HEK293 (cell line): ENCODE data around the gene NAV1.

ENCODE experiments used
- CTCF ChIA-PET: fragments of 350-600 bp; formaldehyde crosslinking; extraction: SDS; loops from one replicate; lab custom pipeline; 2021; ENCODE audit warnings: antibody characterized with exemption; lab: Yijun Ruan, JAX
- POLR2A ChIA-PET: fragments of 300-600 bp; formaldehyde crosslinking; extraction: SDS; loops from one replicate; lab custom pipeline; 2020; ENCODE audit warnings: antibody characterized with exemption, inconsistent platforms; lab: Yijun Ruan, JAX
- H3K27ac ChIP-seq: fragments of 200-500 bp; sonication (Bioruptor generic); 2 replicates; pipeline ENCODE4 v1.5.1; 2014; ENCODE audit warnings: low read depth, low read length, control low read depth, inconsistent platforms; ENCODE audit errors: extremely low read depth
- H3K36me3 ChIP-seq, 2 experiments: fragments of 200-500 bp in 1 of 2; sonication (Bioruptor generic) in 1 of 2; 1 replicate in 1 of 2; 2 replicates in 1 of 2; pipeline ENCODE4 v1.5.1; 2014 to 2017; ENCODE audit warnings: inconsistent platforms in 2 of 2, low read length in 2 of 2; ENCODE audit not compliant: control insufficient read depth in 2 of 2, insufficient read depth in 1 of 2
- H3K4me1 ChIP-seq: fragments of 200-500 bp; sonication (Bioruptor generic); 2 replicates; pipeline ENCODE4 v1.5.1; 2014; ENCODE audit warnings: mild to moderate bottlenecking, low read length, inconsistent platforms; ENCODE audit not compliant: control insufficient read depth, insufficient read depth
- H3K4me3 ChIP-seq: 2 replicates; pipeline ENCODE4 v1.5.1; 2011; ENCODE audit warnings: low read depth, mild to moderate bottlenecking, control low read depth, low read length, moderate library complexity
- H3K9me3 ChIP-seq: fragments of 200-500 bp; sonication (Bioruptor generic); 2 replicates; pipeline ENCODE4 v1.5.1; 2014; ENCODE audit warnings: low read depth, low read length, inconsistent platforms; ENCODE audit not compliant: control insufficient read depth, insufficient read depth
- BCL11B ChIP-seq: fragments of 450-650 bp; formaldehyde crosslinking; IDR thresholded peaks from 2 replicates; pipeline ENCODE4 v1.5.1; 2016; ENCODE audit warnings: low read depth, missing biosample characterization, missing genetic modification characterization
- CTCF ChIP-seq: fragments of 450-650 bp; formaldehyde crosslinking; IDR thresholded peaks from 2 replicates; pipeline ENCODE4 v1.5.1; 2016; ENCODE audit warnings: missing biosample characterization, missing genetic modification characterization
- IKZF3 ChIP-seq: fragments of 450-650 bp; IDR thresholded peaks from 2 replicates; pipeline ENCODE4 v1.5.0; 2018; ENCODE audit warnings: missing biosample characterization, mild to moderate bottlenecking, missing genetic modification characterization, moderate library complexity
- MZF1 ChIP-seq: fragments of 450-650 bp; formaldehyde crosslinking; IDR thresholded peaks from 2 replicates; pipeline ENCODE4 v1.5.1; 2017; ENCODE audit warnings: missing biosample characterization, missing genetic modification characterization, borderline replicate concordance
- SP3 ChIP-seq: fragments of 450-650 bp; formaldehyde crosslinking; IDR thresholded peaks from 2 replicates; pipeline ENCODE4 v1.5.1; 2016; ENCODE audit warnings: missing biosample characterization, missing genetic modification characterization
- TRIM28 ChIP-seq: IDR thresholded peaks from 2 replicates; pipeline ENCODE4 v1.6.1; 2011; ENCODE audit warnings: low read length, control low read depth, borderline replicate concordance
- ZBTB44 ChIP-seq: fragments of 450-650 bp; IDR thresholded peaks from 2 replicates; pipeline ENCODE4 v1.5.1; 2018; ENCODE audit warnings: missing biosample characterization, mild to moderate bottlenecking, missing genetic modification characterization
- ZIC2 ChIP-seq: fragments of 450-650 bp; formaldehyde crosslinking; IDR thresholded peaks from 2 replicates; pipeline ENCODE4 v1.5.1; 2016; ENCODE audit warnings: missing biosample characterization, missing genetic modification characterization
- ZNF157 ChIP-seq: fragments of 450-650 bp; formaldehyde crosslinking; IDR thresholded peaks from 2 replicates; pipeline ENCODE4 v1.5.1; 2016; ENCODE audit warnings: missing biosample characterization, missing genetic modification characterization
- ZNF175 ChIP-seq: fragments of 450-650 bp; formaldehyde crosslinking; IDR thresholded peaks from 2 replicates; pipeline ENCODE4 v1.5.1; 2016; ENCODE audit warnings: missing biosample characterization, missing genetic modification characterization
- ZNF48 ChIP-seq: fragments of 450-650 bp; formaldehyde crosslinking; IDR thresholded peaks from 2 replicates; pipeline ENCODE4 v1.5.1; 2016; ENCODE audit warnings: missing biosample characterization, missing genetic modification characterization
- ZNF510 ChIP-seq: fragments of 450-650 bp; formaldehyde crosslinking; IDR thresholded peaks from 2 replicates; pipeline ENCODE4 v1.5.1; 2018; ENCODE audit warnings: mild to moderate bottlenecking, missing genetic modification characterization, missing biosample characterization; ENCODE audit not compliant: insufficient replicate concordance
- ZNF530 ChIP-seq: fragments of 450-650 bp; formaldehyde crosslinking; IDR thresholded peaks from 2 replicates; pipeline ENCODE4 v1.5.1; 2016; ENCODE audit warnings: low read depth, missing biosample characterization, missing genetic modification characterization
- ZNF544 ChIP-seq: fragments of 450-650 bp; formaldehyde crosslinking; IDR thresholded peaks from 2 replicates; pipeline ENCODE4 v1.5.0; 2017; ENCODE audit warnings: missing biosample characterization, missing genetic modification characterization
- ZNF654 ChIP-seq: fragments of 450-650 bp; formaldehyde crosslinking; IDR thresholded peaks from 2 replicates; pipeline ENCODE4 v1.5.1; 2016; ENCODE audit warnings: low read depth, missing biosample characterization, missing genetic modification characterization
- ZNF692 ChIP-seq: fragments of 450-650 bp; formaldehyde crosslinking; IDR thresholded peaks from 2 replicates; pipeline ENCODE4 v1.5.1; 2016; ENCODE audit warnings: missing biosample characterization, missing genetic modification characterization
- ZNF768 ChIP-seq: fragments of 450-650 bp; formaldehyde crosslinking; IDR thresholded peaks from 2 replicates; pipeline ENCODE4 v1.5.1; 2018; ENCODE audit warnings: missing biosample characterization, mild to moderate bottlenecking, missing genetic modification characterization
- ZSCAN30 ChIP-seq: fragments of 450-650 bp; IDR thresholded peaks from 2 replicates; pipeline ENCODE4 v1.5.1; 2018; ENCODE audit warnings: missing biosample characterization, mild to moderate bottlenecking, missing genetic modification characterization, moderate library complexity
- TF ChIP-seq, protein P1 (sequence below): fragments of 450-650 bp; formaldehyde crosslinking; optimal IDR thresholded peaks from 2 replicates; pipeline ENCODE3; 2016; ENCODE audit warnings: missing biosample characterization, mild to moderate bottlenecking, missing genetic modification characterization
- TF ChIP-seq, protein P2 (sequence below): fragments of 450-650 bp; formaldehyde crosslinking; IDR thresholded peaks from 2 replicates; pipeline ENCODE4 v1.5.1; 2016; ENCODE audit warnings: missing biosample characterization, missing genetic modification characterization
- TF ChIP-seq, protein P3 (sequence below): fragments of 450-650 bp; formaldehyde crosslinking; IDR thresholded peaks from 2 replicates; pipeline ENCODE4 v1.5.1; 2016; ENCODE audit warnings: missing biosample characterization, missing genetic modification characterization
- TF ChIP-seq, protein P4 (sequence below): fragments of 450-650 bp; formaldehyde crosslinking; conservative IDR thresholded peaks from 2 replicates; pipeline ENCODE4 v1.5.1; 2016; ENCODE audit warnings: low read depth, missing biosample characterization, missing genetic modification characterization

Gene NAV1

GRCh38 chr1:201554190-201554600, 15.3 kb downstream of the NAV1 start (continued):
- TF ChIP-seq, protein P1, sequence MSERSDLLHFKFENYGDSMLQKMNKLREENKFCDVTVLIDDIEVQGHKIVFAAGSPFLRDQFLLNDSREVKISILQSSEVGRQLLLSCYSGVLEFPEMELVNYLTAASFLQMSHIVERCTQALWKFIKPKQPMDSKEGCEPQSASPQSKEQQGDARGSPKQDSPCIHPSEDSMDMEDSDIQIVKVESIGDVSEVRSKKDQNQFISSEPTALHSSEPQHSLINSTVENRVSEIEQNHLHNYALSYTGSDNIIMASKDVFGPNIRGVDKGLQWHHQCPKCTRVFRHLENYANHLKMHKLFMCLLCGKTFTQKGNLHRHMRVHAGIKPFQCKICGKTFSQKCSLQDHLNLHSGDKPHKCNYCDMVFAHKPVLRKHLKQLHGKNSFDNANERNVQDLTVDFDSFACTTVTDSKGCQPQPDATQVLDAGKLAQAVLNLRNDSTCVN (tag by site-specific recombination) = no peak
- TF ChIP-seq ZIC2 (tag by site-specific recombination) (peak; percentile 50), ZNF510 (no peak), ZNF175 (tag by site-specific recombination) (no peak), ZNF157 (tag by site-specific recombination) (no peak), IKZF3 (tag by site-specific recombination) (no peak)

- Histone ChIP-seq H3K9me3 (no peaks in the 10 kb centered on the region), H3K36me3 (no peaks in the 10 kb centered on the region), H3K4me3 (no peak overlapping the region), H3K4me1 (no peaks in the 10 kb centered on the region), H3K27ac (no peak overlapping the region)
- ChIA-PET CTCF (interaction anchor here (0.5 to 10.8 kb wide), 11 partner anchors 10 to 340 kb away, joined by 3 to 247 read pairs (median 6); no protein-coding TSS in a partner anchor), POLR2A (interaction anchor here (0.6 to 0.9 kb wide), 2 partner anchors 15 to 93 kb away, joined by 3 read pairs; no protein-coding TSS in a partner anchor)
- TF ChIP-seq, protein P2, sequence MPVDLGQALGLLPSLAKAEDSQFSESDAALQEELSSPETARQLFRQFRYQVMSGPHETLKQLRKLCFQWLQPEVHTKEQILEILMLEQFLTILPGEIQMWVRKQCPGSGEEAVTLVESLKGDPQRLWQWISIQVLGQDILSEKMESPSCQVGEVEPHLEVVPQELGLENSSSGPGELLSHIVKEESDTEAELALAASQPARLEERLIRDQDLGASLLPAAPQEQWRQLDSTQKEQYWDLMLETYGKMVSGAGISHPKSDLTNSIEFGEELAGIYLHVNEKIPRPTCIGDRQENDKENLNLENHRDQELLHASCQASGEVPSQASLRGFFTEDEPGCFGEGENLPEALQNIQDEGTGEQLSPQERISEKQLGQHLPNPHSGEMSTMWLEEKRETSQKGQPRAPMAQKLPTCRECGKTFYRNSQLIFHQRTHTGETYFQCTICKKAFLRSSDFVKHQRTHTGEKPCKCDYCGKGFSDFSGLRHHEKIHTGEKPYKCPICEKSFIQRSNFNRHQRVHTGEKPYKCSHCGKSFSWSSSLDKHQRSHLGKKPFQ (tag by site-specific recombination) = no peak
- no peak for TF ChIP-seq ZNF544 (tag by site-specific recombination)
- TF ChIP-seq ZSCAN30 = no peak
- TF ChIP-seq ZNF530 (tag by site-specific recombination) = no peak
- TF ChIP-seq IKZF3 (tag by site-specific recombination) = peak; percentile 56; the same call in 1 of the 2 replicates
- TF ChIP-seq, protein P3, sequence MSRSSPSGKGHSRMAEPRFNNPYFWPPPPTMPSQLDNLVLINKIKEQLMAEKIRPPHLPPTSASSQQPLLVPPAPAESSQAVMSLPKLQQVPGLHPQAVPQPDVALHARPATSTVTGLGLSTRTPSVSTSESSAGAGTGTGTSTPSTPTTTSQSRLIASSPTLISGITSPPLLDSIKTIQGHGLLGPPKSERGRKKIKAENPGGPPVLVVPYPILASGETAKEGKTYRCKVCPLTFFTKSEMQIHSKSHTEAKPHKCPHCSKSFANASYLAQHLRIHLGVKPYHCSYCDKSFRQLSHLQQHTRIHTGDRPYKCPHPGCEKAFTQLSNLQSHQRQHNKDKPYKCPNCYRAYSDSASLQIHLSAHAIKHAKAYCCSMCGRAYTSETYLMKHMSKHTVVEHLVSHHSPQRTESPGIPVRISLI (tag by site-specific recombination) = peak; percentile 10; the same call in 1 of the 2 replicates
- no peak for TF ChIP-seq MZF1 (tag by site-specific recombination)
- peak; percentile 83 for TF ChIP-seq ZNF692 (tag by site-specific recombination)
- TF ChIP-seq, protein P4, sequence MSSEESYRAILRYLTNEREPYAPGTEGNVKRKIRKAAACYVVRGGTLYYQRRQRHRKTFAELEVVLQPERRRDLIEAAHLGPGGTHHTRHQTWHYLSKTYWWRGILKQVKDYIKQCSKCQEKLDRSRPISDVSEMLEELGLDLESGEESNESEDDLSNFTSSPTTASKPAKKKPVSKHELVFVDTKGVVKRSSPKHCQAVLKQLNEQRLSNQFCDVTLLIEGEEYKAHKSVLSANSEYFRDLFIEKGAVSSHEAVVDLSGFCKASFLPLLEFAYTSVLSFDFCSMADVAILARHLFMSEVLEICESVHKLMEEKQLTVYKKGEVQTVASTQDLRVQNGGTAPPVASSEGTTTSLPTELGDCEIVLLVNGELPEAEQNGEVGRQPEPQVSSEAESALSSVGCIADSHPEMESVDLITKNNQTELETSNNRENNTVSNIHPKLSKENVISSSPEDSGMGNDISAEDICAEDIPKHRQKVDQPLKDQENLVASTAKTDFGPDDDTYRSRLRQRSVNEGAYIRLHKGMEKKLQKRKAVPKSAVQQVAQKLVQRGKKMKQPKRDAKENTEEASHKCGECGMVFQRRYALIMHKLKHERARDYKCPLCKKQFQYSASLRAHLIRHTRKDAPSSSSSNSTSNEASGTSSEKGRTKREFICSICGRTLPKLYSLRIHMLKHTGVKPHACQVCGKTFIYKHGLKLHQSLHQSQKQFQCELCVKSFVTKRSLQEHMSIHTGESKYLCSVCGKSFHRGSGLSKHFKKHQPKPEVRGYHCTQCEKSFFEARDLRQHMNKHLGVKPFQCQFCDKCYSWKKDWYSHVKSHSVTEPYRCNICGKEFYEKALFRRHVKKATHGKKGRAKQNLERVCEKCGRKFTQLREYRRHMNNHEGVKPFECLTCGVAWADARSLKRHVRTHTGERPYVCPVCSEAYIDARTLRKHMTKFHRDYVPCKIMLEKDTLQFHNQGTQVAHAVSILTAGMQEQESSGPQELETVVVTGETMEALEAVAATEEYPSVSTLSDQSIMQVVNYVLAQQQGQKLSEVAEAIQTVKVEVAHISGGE = no peak
- no peak for TF ChIP-seq CTCF (tag by site-specific recombination)
- TF ChIP-seq ZNF768 (tag by site-specific recombination) = no peak
- TF ChIP-seq SP3 = peak; percentile 64; the same call in 1 of the 2 replicates
- TF ChIP-seq TRIM28 = no peak
- 0 out of 2 replicates have a peak, but pooled peaks have one; percentile 7 for TF ChIP-seq ZBTB44 (tag by site-specific recombination)
- TF ChIP-seq ZNF654 (tag by site-specific recombination) = no peak
- TF ChIP-seq ZNF48 = no peak
- no peak for TF ChIP-seq BCL11B
Observed at GRCh38 chr1:201554789-201555592, 16.1 kb downstream of the NAV1 start.
